Neural progenitor cell (in vitro differentiated cells): ENCODE data around the gene SSBP4.

Experiments
- EZH2phosphoT487 ChIP-seq: fragments of 200-600 bp; sonication (generic); IDR thresholded peaks from 2 replicates; pipeline ENCODE4 v1.6.1; 2017; ENCODE audit warnings: antibody characterized with exemption
- TF ChIP-seq, protein P1 (sequence below): fragments of 200-600 bp; sonication (generic); IDR thresholded peaks from 2 replicates; pipeline ENCODE4 v1.5.1; 2017; ENCODE audit warnings: antibody characterized with exemption, mild to moderate bottlenecking

DNA sequence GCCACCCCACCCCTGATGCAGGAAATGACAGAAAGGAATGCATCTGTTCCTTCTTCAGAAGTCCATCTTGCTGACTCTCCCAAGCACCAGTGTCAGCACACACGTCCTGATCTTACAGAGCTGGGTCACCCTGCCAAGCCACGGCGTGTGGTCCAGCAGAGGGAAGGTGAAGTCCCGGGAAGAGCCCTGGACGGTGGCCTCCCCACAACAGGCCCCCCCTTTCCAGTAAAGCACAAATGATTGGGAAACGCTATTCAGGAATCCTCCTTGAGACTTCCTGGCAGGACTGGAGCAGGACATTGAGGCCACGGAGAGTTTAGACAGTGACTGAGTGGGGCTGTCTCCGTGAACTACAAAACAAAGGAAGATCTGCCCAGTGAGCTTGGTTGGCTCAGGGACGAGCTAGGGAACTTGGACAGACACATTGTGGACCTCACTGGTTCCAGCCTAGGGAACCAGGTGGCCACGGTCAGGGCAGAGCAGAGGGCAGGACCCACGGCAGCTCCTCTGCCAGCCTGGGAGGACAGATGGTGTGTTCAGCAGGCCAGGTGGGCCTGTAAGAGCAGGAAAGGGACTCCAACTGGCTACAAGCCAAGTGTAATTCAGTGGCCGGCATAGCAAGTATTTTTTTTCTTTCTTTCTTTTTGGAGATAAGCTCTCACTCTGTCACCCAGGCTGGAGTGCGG lies 61.0 kb downstream of the SSBP4 start:
- TF ChIP-seq, protein P1, sequence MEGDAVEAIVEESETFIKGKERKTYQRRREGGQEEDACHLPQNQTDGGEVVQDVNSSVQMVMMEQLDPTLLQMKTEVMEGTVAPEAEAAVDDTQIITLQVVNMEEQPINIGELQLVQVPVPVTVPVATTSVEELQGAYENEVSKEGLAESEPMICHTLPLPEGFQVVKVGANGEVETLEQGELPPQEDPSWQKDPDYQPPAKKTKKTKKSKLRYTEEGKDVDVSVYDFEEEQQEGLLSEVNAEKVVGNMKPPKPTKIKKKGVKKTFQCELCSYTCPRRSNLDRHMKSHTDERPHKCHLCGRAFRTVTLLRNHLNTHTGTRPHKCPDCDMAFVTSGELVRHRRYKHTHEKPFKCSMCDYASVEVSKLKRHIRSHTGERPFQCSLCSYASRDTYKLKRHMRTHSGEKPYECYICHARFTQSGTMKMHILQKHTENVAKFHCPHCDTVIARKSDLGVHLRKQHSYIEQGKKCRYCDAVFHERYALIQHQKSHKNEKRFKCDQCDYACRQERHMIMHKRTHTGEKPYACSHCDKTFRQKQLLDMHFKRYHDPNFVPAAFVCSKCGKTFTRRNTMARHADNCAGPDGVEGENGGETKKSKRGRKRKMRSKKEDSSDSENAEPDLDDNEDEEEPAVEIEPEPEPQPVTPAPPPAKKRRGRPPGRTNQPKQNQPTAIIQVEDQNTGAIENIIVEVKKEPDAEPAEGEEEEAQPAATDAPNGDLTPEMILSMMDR = no peak
- TF ChIP-seq EZH2phosphoT487 = no peak
